GM19240 (cell line): Measurements from ENCODE around the gene CACNA2D3.

Experiments
- DNase-seq: peaks from one replicate; pipeline ENCODE4 v3.0.0; 2011; ENCODE audit warnings: low spot score; ENCODE audit not compliant: insufficient read length

The CACNA2D3 gene

DNA sequence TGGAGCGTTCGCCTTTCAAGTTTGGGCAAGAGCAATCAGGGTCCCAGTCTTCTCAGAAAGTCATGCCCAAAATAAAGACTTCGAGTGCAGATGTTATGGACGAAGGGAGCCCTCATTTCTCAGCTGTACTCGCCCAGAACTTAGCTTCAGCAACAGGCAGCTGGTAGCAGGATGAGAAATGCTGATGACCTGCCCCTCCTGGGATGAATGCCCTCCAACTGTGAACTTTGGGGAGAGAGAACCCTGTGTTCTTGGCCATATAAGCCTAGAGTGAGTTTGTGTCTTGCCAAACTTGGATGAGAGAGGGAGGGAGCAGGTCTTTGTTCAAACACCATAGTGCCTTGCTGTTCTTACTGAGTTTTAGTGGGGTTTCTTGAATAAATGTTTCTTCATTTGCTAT lies 405.2 kb downstream of the CACNA2D3 start:
- DNase-seq, result no peak

DNA sequence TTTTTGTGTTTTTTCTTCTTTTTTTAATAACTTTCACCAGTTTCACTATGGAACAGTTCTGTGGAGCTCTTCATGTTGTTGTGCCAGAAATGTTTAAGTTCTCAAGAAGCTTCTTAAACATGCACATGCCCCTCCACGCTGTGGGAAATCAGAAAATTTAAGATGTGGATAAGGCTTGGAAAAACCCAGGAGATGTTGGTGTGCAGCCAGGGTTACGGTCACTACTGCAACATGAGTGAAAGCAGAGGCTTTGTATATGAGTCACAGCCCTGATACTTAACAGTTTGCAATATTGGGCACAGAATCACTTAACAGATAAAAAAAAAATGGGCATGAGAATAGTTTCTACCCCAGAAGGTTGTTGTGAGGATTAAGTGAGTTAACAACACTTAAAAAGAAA lies 405.6 kb downstream of the CACNA2D3 start:
- DNase-seq, result no peak

DNA sequence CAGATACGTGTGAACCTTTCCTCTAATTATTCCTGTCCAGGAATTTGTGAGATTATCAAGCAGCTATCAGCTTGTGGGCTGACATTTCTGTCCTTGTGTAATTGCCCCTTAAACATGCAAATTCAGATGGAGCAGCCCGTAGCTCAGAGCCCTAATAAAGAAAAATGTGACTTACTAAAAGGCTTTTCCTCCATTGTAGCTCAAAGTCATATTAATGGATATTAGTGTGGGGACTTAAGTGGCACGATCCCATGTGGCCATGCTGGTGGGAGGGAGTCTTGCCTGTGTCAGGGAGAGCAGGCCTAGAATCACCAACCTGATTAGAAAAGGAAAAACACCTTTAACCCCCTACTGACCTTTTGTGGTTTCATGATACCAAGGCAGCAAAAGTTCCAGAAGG lies 406.3 kb downstream of the CACNA2D3 start:
- no peak for DNase-seq

DNA sequence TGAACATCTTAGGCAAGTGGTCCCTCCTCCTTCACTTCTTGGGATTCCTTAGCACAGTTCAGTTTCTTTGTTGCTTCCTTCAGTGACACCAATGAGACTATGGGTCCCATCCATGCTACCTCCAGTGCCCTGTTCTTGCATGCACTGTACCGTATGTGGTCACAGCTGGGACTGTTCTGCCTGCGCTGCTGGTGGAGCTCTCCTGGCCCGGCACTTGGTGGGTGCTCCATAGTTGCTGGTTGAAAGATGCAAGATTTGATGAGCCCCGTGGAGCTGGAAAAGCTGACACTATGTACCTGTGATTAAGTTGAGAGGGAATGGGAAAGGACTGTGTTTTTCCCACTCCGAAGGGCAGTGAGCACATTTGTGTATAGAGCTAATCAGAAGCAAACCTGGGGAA lies 407.7 kb downstream of the CACNA2D3 start:
- DNase-seq, result no peak

DNA sequence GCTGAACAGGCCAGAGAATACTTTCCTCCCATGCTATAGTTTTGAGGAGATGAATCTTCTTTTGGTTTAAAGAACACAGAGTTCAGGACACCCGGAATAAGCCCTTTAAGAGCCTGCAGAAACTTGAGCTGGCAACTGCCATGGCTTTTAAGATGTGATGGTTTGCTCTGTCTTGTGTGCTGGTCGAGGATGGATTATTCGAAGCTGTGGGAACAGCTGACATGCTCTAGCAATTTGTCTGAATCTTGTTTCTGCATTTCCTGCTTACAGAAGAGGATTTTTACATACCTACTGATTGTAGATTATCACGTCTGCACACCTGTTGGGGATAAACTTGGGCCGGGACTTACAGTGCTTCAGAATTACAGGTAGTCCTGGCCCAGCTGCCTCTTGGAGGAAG lies 408.6 kb downstream of the CACNA2D3 start:
- no peak for DNase-seq

DNA sequence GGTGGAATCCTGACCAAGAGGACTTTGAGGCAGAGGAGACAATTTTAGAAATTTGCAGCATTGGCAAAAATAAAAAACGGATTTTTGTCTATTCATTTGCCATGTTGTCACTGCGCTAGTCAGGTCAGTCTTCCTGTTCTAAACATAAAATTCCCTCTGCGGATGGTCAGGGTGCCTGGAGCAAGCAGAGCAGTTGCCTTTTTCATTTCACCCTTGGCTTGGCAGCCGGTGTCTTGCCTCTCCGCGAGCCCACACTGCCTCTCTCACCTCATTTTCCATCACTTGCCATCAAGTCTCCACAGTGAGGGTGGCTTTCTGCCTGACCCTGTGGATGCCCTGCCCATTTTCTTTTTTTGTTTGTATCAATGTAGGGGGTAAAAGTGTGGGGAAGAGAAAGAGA lies 409.4 kb downstream of the CACNA2D3 start:
- no peak for DNase-seq

DNA sequence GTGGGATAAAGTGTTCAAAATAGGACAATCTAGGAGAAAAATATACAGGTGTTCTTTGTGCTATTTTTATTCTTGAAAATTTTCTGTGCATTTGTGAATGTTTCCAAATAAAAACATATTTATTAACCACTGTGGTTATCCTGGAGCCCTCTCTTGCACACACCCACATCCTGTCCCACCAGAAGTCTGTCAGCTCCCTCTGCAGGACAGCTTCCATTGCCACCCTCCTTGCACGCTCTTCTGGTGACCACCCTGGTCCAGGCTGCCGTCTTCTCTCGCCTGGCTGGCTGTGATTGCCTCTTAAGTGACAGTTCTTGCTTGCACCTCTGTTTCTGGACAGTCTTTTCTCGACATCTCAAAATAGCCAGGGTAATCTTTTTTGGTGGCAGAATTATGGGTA lies 411.5 kb downstream of the CACNA2D3 start:
- no peak for DNase-seq

DNA sequence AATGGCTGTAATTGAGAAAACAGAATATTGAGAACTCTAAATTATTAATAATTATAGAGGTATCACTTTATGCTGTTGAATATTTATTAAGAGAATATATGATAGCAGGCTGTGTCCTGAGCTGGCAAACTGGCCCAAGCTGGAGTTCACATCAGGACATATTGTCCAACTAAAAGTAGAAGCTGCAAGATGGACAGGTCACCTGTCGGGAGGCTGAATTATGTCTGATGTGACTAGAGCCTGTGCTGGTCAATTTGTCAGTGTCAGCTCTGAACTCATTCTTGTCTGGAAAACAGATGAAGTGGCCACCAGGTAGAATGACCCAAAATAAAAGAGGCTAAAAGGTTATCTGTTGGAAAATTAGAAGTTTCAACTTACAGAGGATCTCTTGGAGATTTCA lies 413.3 kb downstream of the CACNA2D3 start:
- no peak for DNase-seq

DNA sequence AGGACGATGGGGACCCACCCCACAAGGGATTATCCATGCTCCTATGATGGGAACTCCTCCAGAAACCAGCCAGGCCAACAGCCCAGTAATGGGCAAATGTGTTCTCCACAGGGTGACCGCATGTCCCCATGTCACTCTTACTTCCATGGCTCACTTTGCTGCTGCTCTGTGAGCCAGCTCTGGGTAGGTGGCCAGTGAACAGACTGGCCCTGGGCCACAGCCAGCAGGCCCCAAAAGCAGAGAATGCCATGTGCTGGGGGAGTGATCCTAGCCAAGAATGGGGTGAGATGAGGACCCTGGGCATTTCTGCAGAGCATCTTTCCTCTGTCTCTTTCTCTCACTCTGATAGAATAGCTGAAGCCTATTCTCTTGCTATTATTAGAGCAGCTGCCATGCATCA lies 414.1 kb downstream of the CACNA2D3 start:
- DNase-seq, result no peak

DNA sequence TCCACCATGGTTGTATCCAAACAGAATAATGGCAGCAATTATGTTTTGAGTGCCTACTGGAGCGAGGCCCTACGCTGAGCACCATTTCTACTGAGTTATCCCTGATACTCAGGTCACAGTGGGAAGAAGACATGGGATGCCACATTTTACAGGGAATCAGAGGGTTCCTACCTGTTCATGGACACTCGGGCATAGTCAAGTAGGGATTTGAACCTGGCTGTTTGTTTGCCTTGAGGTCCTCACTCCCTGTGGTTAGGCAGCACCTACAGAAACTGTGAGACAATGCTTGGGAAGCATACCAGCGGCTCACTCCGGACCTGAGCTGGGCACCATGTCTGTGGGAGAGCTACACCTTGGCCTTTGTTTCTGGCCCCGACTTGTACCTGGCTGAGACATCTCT lies 415.2 kb downstream of the CACNA2D3 start:
- no peak for DNase-seq

DNA sequence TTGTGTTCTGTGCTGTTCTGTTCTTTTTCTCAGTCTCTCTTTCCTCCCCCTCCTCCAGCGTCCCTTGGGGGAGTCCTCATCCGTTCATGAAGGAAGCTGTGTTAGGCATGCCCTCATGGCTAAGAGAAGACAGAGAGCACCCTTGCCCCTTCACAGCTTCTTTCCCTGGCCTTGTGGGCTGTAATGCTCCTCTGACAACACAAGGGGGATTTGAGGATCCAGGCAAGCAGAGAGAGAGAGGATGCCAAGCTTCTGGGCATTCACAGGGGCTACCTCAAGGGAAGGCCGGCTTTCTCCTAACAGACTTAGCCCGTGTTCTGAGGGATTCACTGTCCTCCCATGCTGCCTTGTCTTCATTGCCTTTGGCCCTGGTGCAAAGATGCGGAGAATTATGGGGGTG lies 416.0 kb downstream of the CACNA2D3 start:
- no peak for DNase-seq

DNA sequence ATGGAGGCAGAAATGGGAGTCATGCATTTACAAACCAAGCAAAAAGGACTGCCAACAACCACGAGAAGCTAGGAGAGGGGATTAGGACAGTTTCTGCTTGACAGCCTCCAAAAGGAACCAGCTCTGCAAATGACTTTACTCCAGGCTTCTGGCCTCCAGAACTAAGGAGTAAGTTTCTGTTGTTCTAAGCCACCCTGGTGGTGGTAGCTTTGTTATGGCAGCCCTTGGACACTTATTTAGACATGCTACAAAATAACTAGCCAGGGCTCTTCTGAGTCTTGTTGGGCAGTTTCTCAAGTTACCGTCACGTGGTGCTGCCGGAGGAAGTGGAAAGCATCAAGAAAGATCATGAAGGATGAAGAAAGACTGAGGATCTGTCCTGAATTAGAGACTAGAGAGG lies 419.0 kb downstream of the CACNA2D3 start:
- no peak for DNase-seq

DNA sequence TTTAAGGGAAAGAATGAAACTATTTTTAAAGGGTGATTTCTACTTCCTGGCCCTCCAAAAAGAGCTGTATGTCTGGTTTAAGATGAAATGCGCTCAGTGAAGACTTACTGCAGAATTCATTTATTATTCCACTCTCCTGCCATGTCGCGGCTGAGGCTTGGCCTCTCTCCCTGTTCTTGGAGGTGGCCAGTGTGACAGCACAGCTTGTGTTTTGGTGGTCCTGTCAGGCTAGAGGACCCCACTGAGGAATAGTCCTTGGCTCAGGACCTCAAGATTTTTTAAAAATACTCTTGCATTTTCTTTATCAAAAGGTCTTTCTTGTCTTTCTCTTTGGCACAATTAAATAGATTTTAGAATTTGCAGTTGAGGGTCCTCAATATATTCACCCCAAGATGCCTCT lies 421.1 kb downstream of the CACNA2D3 start:
- no peak for DNase-seq

DNA sequence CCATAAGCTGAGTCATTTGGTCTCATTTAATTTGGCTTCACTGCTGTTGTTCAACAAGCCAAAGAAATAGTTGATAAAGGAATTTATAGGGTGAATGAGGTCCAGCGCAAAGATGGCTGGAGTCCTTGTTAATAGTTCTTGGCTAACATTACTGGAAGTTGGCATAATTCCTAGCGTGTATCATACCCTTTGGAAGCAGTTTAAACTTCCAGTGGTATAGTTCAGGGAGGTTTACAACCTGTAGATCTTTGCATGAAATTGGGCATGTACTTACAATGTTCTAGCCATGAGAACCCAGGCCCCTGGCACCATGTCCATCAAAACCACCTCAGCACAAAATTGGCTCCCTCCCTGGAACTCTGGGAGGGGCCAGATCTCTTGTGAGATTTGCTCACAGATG lies 424.7 kb downstream of the CACNA2D3 start:
- no peak for DNase-seq

DNA sequence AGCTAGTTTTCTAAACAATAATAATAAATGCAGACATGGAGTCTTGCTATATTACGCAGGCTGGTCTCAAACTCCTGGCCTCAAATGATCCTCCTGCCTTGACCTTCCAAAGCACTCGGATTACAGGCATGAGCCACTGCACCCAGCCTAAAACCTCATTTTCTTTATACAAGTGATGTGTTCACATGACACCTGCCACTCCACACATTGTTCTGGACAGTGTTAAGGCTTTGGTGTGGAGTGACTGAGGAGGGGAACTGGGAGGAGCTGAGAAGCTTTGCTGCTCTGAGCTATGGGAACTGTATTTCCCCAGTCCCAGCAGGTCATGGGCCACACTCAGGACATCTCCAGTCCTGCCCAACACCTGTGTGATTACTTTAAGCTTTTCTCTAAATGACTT lies 425.5 kb downstream of the CACNA2D3 start:
- DNase-seq, result no peak

DNA sequence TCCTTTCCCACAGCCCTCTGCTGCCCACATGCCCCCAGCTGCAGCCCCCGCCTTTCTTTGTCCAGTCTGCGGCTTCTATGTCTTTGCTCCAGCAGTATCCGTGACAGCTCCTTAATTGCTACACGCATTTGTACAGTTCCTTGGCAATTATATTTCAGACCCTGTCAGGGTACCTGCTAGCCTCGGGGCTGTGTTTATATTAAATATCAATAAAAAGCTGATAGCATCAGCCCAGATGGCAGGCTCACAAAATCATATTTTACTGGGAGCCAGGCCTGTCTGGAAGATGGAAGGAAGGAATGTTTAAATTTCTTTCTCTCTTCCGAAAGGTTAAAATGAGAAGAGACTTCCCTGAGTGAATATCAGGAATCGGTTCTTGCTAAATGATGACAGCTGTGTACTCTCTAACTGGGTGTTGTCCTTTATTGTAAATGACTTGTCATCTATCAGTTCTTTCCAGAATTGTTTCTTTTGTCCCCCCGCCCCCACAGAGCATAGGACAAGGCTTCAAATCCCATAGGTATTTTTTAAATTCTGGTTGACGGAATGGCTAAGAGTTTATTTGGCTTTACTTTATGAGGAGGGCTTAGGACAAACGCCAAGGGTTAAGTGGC lies 427.4 kb downstream of the CACNA2D3 start:
- DNase-seq, result no peak

DNA sequence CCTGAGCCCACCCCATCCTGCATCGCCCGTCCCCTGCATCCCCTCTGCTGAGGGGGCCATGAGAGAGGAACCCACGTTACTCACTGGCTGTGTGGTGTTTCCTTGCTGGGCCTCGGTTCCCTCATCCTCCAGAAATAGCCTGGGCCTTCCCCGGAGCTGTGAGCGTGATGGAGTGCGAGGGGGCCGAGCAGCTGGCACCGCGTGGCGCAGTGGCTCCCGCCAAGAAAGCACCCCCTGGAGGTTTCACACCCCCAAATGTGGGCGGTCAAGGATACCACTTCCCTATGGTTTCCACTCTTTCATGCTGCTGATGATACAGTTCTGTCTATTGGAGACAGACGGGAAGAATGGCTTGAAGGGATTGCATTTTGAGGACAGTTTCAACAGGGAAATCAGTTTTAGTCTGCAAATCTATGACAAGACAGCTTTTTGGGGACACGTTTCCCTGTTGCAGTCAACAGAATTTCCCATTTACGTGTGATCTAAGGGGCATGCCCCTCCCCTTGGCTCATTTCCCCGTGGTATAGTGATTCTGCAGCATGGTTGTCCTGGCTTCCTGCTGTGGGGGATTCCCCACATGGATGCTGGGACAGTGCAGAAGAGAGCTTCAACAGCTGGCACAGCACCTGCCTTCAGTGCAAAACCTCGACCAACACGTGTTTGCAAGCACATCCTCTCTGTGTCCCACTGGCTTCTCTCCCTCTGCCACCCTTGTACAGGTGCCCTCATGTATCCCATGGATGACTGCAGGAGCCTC lies 428.0 kb downstream of the CACNA2D3 start:
- DNase-seq, result no peak

DNA sequence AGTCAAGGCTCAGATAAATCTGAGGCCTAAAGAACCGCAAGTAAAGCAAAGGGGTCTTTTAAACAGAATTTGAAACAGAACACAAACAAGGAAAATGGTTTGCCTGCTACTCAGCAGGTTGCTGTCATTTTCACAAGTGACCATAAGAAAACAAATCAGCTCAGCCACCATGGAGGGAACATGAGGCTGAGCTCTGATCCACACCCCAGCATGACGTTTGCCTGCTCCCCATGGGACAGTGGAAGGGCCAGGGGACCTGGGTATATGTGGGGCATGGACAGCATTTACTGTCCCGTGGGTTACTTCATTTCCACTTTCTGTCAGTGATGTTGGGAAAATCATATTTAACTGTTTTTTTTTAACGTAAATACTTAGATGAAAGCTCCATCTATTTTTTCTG lies 434.3 kb downstream of the CACNA2D3 start:
- no peak for DNase-seq

DNA sequence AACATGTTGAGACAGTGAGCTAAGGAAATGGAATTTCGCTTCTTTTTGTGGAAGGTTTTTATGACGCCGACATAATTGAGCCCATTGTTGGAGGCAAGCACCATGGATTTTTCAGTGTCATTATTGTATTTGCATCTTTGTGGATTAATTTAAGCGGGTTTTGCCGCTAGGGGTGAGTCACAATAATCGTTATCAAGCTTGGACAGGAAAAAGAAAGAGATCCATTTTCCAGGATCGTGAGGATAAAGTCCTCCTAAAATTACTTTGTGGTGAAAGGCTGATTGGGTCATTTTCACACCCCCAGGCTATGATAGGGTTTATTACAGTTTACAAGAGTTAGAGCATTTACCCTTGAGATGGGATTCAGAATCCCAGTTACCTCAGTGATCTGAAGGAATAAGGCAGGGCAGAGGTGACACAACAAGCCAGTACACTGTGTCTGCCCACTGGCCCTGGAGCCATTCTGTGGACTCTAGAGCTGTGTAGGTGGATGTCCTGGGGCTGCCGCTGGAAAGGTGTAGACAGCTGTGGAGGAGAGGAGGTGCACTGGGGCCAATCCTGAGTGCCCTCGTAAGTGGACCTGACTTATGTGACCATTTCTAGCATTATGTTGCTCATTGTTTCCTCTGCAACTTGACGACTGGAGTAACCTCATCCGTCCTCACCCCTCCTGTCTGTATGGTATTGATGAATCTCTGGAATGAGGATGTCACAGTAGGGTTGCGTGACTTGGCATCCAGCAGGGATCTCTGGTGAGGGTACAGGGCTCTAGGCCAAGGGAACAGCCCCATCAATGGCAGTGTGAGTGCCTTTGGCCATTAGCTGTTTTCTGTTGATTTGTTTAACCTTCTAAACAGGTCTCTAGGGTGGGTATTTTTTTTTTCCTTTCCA lies 435.4 kb downstream of the CACNA2D3 start:
- no peak for DNase-seq

DNA sequence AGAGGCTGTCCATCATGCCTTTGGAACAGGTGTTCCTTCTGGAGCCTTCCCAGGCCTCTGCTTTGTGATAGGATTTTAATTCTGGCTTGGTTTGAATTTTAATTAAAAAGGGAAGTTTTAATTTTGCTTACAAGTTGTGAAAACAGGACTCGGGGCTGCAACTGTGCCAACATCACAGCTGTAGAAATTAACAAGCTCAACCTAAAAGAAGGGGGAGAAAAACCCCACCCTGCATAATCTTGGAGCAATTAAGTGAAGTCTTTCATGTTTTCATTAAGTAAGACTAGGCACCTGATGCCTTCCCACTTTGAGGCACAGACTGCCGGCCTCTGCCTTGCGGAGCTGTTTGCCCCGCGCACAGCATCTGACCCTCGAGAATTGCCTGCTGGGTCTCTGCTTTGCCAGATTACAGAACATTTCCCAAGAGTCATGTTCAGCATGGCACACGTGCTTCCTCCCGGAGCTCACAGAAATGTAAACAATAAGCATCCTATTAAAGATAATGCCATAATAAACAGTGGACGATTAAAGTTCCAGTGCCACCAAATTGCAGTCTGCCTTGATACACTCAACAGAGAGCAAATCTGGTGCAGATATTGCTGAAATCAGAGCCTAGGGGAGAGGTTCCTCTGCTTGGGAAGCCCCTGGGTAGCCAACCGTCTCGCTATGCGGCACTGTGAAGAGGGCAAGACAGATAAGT lies 441.3 kb downstream of the CACNA2D3 start:
- DNase-seq, result no peak

DNA sequence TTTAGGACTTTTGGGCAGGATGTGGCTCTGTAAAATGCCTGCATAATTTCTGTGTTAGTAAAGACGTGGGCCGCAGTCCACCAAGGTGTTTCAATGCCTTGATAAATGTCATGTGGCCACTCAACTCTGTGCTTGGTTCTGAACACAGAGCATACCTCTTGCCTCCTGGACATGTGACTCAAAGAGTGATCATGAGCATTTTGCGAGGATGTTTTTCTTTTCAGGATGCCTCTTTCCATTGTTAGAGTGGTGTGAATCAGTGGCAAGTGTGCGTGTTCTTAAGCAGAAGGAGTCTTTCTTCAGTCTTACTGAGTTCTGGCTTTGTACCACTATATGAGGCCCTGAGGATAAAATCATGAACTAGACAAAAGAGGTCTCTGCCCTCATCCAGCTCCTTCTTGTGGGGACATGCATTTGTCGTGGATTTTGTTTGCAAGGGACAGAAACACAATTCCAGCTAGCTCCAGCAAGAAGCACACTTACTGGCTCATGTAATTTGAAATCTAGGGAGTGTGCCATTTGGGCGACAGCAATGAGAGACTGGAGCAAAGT lies 442.1 kb downstream of the CACNA2D3 start:
- DNase-seq, result no peak
